ENCODE data around the gene FAM171A2.

GRCh38 chr17:44380767-44381166, 17.1 kb upstream of the FAM171A2 start:
- TF ChIP-seq HCFC1 (IDR thresholded peaks at IDR 0.05; ENCODE audit: low read length) (no peak), PRDM15 (CRISPR knock-in tag; IDR thresholded peaks at IDR 0.05) (no peak), EZH2 (IDR thresholded peaks at IDR 0.05; ENCODE audit: borderline replicate concordance, control insufficient read depth, low read depth, low read length) (no peak), NFYB (IDR thresholded peaks at IDR 0.05; ENCODE audit: insufficient read depth, low read depth, low read length) (no peak)
